Measurements from ENCODE around the gene OLIG2.

The OLIG2 gene

GRCh38 chr21:33020558-33021100 lies 5.1 kb upstream of the OLIG2 start:
- no peak for DNase-seq

GRCh38 chr21:33021150-33021549 lies 4.6 kb upstream of the OLIG2 start:
- no peak for DNase-seq

- no peak for DNase-seq
These were observed 4.1 kb upstream of the OLIG2 start for GRCh38 chr21:33021667-33022066.

- DNase-seq, result no peak
These were observed 3.3 kb upstream of the OLIG2 start for GRCh38 chr21:33022489-33022827.

GRCh38 chr21:33022828-33023573 lies 2.7 kb upstream of the OLIG2 start:
- DNase-seq, result no peak

GRCh38 chr21:33023574-33024200 lies 2.0 kb upstream of the OLIG2 start:
- no peak for DNase-seq

GRCh38 chr21:33024201-33025103 lies 1.3 kb upstream of the OLIG2 start:
- no peak for DNase-seq

GRCh38 chr21:33025106-33025488 lies 638 bp upstream of the OLIG2 start:
- DNase-seq, result no peak

- DNase-seq, result no peak
These were observed 716 bp downstream of the OLIG2 start for GRCh38 chr21:33026443-33026858.

GRCh38 chr21:33026878-33027400 lies 1.2 kb downstream of the OLIG2 start:
- no peak for DNase-seq

- no peak for DNase-seq
These were observed 1.9 kb downstream of the OLIG2 start for GRCh38 chr21:33027401-33028286.

GRCh38 chr21:33028287-33028670 lies 2.5 kb downstream of the OLIG2 start:
- no peak for DNase-seq

- no peak for DNase-seq
These were observed 3.1 kb downstream of the OLIG2 start for GRCh38 chr21:33028773-33029384.

GRCh38 chr21:33029385-33029921 lies 3.7 kb downstream of the OLIG2 start:
- no peak for DNase-seq

- no peak for DNase-seq
These were observed 4.3 kb downstream of the OLIG2 start for GRCh38 chr21:33029975-33030461.

- DNase-seq, result no peak
These were observed 4.9 kb downstream of the OLIG2 start for GRCh38 chr21:33030633-33031032.

- DNase-seq, result no peak
These were observed 5.6 kb downstream of the OLIG2 start for GRCh38 chr21:33031152-33031911.

GRCh38 chr21:33032434-33033047 lies 6.8 kb downstream of the OLIG2 start:
- DNase-seq, result no peak

- no peak for DNase-seq
These were observed 7.6 kb downstream of the OLIG2 start for GRCh38 chr21:33033094-33033951.
